Cardiac fibroblast (primary cell): Measurements from ENCODE around the gene DCDC2.
"Not testable (repeated sequence)": the region's sequence is repeated elsewhere in the genome, so short reads cannot be mapped to it uniquely, and the experiment has no call there.

Source experiments
- DNase-seq, 2 donors: peaks; one replicate each; pipeline versions ENCODE4 v3.0.0 to v3.0.0-alpha.2; 2010; ENCODE audit warnings: low read depth in 2 of 2
- H3K4me3 ChIP-seq, 2 donors: replicated peaks in 1 of 2; 1 replicate in 1 of 2; 2 replicates in 1 of 2; pipeline ENCODE4 v1.5.1; 2011; ENCODE audit warnings: low read depth in 2 of 2, low read length in 2 of 2, mild to moderate bottlenecking in 2 of 2, moderate library complexity in 1 of 2
- CTCF ChIP-seq: IDR thresholded peaks from one replicate; pipeline ENCODE4 v1.5.1; 2011; ENCODE audit warnings: low read depth, mild to moderate bottlenecking, low read length, inconsistent platforms

DCDC2 gene

GRCh38 chr6:24357336-24358218 lies at the start of gene DCDC2:
Gene DCDC2, minus strand, starts transcription at chr6:24358059. Its CDS starts 309 bp downstream, at chr6:24357750.
- H3K4me3 ChIP-seq: peak within 1 kb of the TSS; percentile 4 to 18
- TF ChIP-seq CTCF: no peak
- DNase-seq: peak; percentile 11 to 14

GRCh38 chr6:24405262-24405661 lies 47.4 kb upstream of the DCDC2 start:
- no peak for TF ChIP-seq CTCF
- DNase-seq: no peak
- no peak overlapping the region for H3K4me3 ChIP-seq

GRCh38 chr6:24403501-24403824 lies 45.6 kb upstream of the DCDC2 start:
- DNase-seq: no peak
- TF ChIP-seq CTCF: no peak
- peak overlapping the region; percentile 86 to 96 for H3K4me3 ChIP-seq

GRCh38 chr6:24402697-24403500 lies 45.0 kb upstream of the DCDC2 start, which contains the start of gene MRS2:
Gene MRS2, plus strand, starts transcription at chr6:24402936. Its CDS starts 111 bp downstream, at chr6:24403047.
- H3K4me3 ChIP-seq: peak within 1 kb of the TSS; percentile 86 to 96
- no peak for TF ChIP-seq CTCF

GRCh38 chr6:24401458-24401857 lies 43.6 kb upstream of the DCDC2 start:
- DNase-seq: no peak
- H3K4me3 ChIP-seq: no peak overlapping the region
- TF ChIP-seq CTCF: no peak

More at GRCh38 chr6:24402697-24403500, 45.0 kb upstream of the DCDC2 start, which contains the start of gene MRS2:
- DNase-seq: peak; percentile 71 to 83

- DNase-seq: not testable (repeated sequence)
These were observed 42.5 kb upstream of the DCDC2 start for GRCh38 chr6:24400045-24401039.

More at GRCh38 chr6:24400045-24401039, 42.5 kb upstream of the DCDC2 start:
- H3K4me3 ChIP-seq: not testable (repeated sequence)
